ENCODE results near the gene PAF1. TPM values are rescaled to one million over a fixed set of nuclear protein-coding genes. Genes with fewer than 3 reads are reported as not detected.

The PAF1 gene
- total and polyA plus RNA-seq, 2 of the 13 experiments (the other 11 are each of a cell fraction or from before 2014, with no cell fraction given): 30.2 to 31.1 TPM

GRCh38 chr19:39409208-39410016 lies 18.5 kb upstream of the PAF1 start:
- Histone ChIP-seq H4K20me1 (ENCODE audit: insufficient read depth, low read length) (peaks cover 20% of the 10 kb centered on the region; the same call in 1 of the 2 replicates), H2AFZ (ENCODE audit: low read length) (no peak overlapping the region), H3K79me2 (ENCODE audit: insufficient read depth, low read length) (peaks cover 39% of the 10 kb centered on the region), H3K4me3 (replicated peaks in 1 of 3; ENCODE audit: insufficient read depth in 1 of 3, low read depth in 2 of 3, low read length in 3 of 3) (peak overlapping the region; percentile 97 to 98 (median 97)), H3K4me1 (ENCODE audit: insufficient read depth, low read length) (peaks cover 47% of the 10 kb centered on the region), H3K4me2 (ENCODE audit: low read depth, low read length) (peak overlapping the region; percentile 96), H3K9me3 (ENCODE audit: low read length) (no peaks in the 10 kb centered on the region), H3K27me3 (ENCODE audit: control insufficient read depth in 1 of 2, insufficient read depth in 2 of 2, low read length in 2 of 2) (no peaks in the 10 kb centered on the region; a peak in 1 of 5 replicates), H3K9ac (ENCODE audit: insufficient read depth, low read depth, low read length) (peak overlapping the region; percentile 92), H3K36me3 (replicated peaks in 1 of 2; ENCODE audit: control insufficient read depth in 1 of 2, insufficient read depth in 2 of 2, low read length in 2 of 2) (peaks cover 0 to 3% of the 10 kb centered on the region in 2 experiments; a peak in 1 of 5 replicates), H3K27ac (ENCODE audit: extremely low read length, insufficient read depth, low read length) (peak overlapping the region; percentile 81)
- WGBS (ENCODE audit: low lambda C conversion rate): 8% methylated on average over 10 of the region's 52 CpGs
- no TSS peak for BruUV-seq (replicated peaks)
- ChIA-PET POLR2A (interaction anchor here (2.2 to 5.8 kb wide), 3 partner anchors 12 to 27 kb away, joined by 15 to 117 read pairs (median 43); partner anchors contain the start of genes MED29, PAF1 and RPS16), CTCF (ENCODE audit: low intra/inter-chr PET ratio, low total read pairs) (interaction anchor here (5.1 kb wide), 1 partner anchor 12 kb away, joined by 127 read pairs; no protein-coding TSS in a partner anchor)
- FAIRE-seq (no peak), DNase-seq (ENCODE audit: low spot score) (peak; percentile 61), ATAC-seq (no peak)
- intact Hi-C loops (cut with micrococcal nuclease; ENCODE audit: unreplicated experiment) (loop anchor here (5.0 to 10.0 kb wide), 3 partner anchors 67 to 287 kb away; partner anchors contain the start of genes EID2B and SAMD4B), in situ Hi-C loops (cut with HindIII; ENCODE audit: extremely low pct_ligation_motif_present, low pct_unique_long_range_greater_than_20kb) (no loop called here)
- TF ChIP-seq ZFY (CRISPR knock-in tag; IDR thresholded peaks at IDR 0.05): peak; percentile 26; the same call in 1 of the 2 replicates
- TF ChIP-seq ZSCAN9 (CRISPR knock-in tag; IDR thresholded peaks at IDR 0.05; ENCODE audit: borderline replicate concordance): no peak
- TF ChIP-seq ZBTB2 (CRISPR knock-in tag; IDR thresholded peaks at IDR 0.05; ENCODE audit: low read depth): peak; percentile 30; the same call in 1 of the 2 replicates
- TF ChIP-seq ZMYM2 (CRISPR knock-in tag; IDR thresholded peaks at IDR 0.05): no peak
- no peak for TF ChIP-seq ZNF282 (IDR thresholded peaks at IDR 0.05; ENCODE audit: partially characterized antibody)
- no peak for TF ChIP-seq ZNF614 (CRISPR knock-in tag; IDR thresholded peaks at IDR 0.05; ENCODE audit: borderline replicate concordance)
- no peak for TF ChIP-seq ZC3H4 (CRISPR knock-in tag; IDR thresholded peaks at IDR 0.05; ENCODE audit: borderline replicate concordance)
- no peak for TF ChIP-seq ZFP91 (CRISPR knock-in tag; IDR thresholded peaks at IDR 0.05; ENCODE audit: borderline replicate concordance)
- no peak for TF ChIP-seq ARNT (IDR thresholded peaks at IDR 0.05)
- no peak for TF ChIP-seq ZNF749 (CRISPR knock-in tag; IDR thresholded peaks at IDR 0.05; ENCODE audit: borderline replicate concordance)
- TF ChIP-seq ZNF460 (CRISPR knock-in tag; IDR thresholded peaks at IDR 0.05; ENCODE audit: borderline replicate concordance): no peak
- peak; percentile 70; the same call in 1 of the 2 replicates for TF ChIP-seq ATF3 (CRISPR knock-in tag; IDR thresholded peaks at IDR 0.05)
- no peak for TF ChIP-seq LCORL (IDR thresholded peaks at IDR 0.05)
- peak; percentile 71 for TF ChIP-seq LCORL (CRISPR knock-in tag; IDR thresholded peaks at IDR 0.05)
- TF ChIP-seq CHCHD3 (CRISPR knock-in tag; IDR thresholded peaks at IDR 0.05): no peak
- TF ChIP-seq TRIM24 (CRISPR knock-in tag; IDR thresholded peaks at IDR 0.05): no peak
- no peak for TF ChIP-seq ZNF546 (CRISPR knock-in tag; conservative IDR thresholded peaks at IDR 0.05)

All from HepG2 (cell line).